Ectodermal cell (in vitro differentiated cells): ENCODE results near the gene PID1.

Experiments
- H3K27ac ChIP-seq: 2 replicates; pipeline ENCODE4 v1.7.0; 2013; ENCODE audit warnings: mild to moderate bottlenecking, low read depth, low read length; ENCODE audit not compliant: insufficient read depth, poor library complexity, severe bottlenecking
- H3K27me3 ChIP-seq: 2 replicates; pipeline ENCODE4 v1.7.0; 2013; ENCODE audit warnings: mild to moderate bottlenecking, low read length; ENCODE audit not compliant: insufficient read depth, control insufficient read depth, poor library complexity, severe bottlenecking
- H3K36me3 ChIP-seq: one replicate; pipeline ENCODE4 v1.7.0; 2013; ENCODE audit warnings: low read length; ENCODE audit not compliant: control insufficient read depth, insufficient read depth
- H3K4me1 ChIP-seq: one replicate; pipeline ENCODE4 v1.7.0; 2013; ENCODE audit warnings: low read length; ENCODE audit not compliant: control insufficient read depth, insufficient read depth
- H3K4me3 ChIP-seq: 2 replicates; pipeline ENCODE4 v1.7.0; 2013; ENCODE audit warnings: low read depth, low read length, control low read depth; ENCODE audit not compliant: insufficient read depth
- H3K9me3 ChIP-seq: 2 replicates; pipeline ENCODE4 v1.7.0; 2013; ENCODE audit warnings: mild to moderate bottlenecking, low read length, moderate library complexity; ENCODE audit not compliant: control insufficient read depth
- WGBS, 2 experiments: methylation state at CpG; one replicate each; pipeline ENCODE4 v1.1.7; 2013; ENCODE audit warnings: missing lambda C conversion rate in 2 of 2; 5-methylcytosine and 5-hydroxymethylcytosine counted together

The PID1 gene

DNA sequence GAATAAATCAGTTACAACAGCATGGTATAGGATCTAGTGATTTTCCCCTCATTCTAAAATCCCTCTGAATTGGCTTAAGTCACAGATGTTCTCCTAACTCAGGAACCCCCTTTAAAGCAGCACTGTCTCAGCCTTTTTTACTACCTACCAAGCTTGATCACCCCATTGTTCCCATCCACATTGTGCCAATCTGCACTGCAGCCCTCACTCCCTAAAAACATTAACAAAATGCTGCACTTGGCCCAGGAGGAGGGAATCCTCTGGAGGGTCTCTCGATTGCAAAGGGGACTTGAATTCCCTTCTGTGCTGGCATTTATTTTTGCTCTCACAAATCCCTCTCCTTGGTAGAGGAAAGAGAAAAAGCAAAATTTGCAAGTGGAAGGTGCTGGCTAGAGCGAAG, 223.0 kb downstream of the PID1 start:
- WGBS, 2 experiments, result 72 to 73% methylated on average over 2 of the region's 2 CpGs
- Histone ChIP-seq H3K27me3 (no peaks in the 10 kb centered on the region), H3K4me1 (no peaks in the 10 kb centered on the region), H3K27ac (no peak overlapping the region), H3K9me3 (no peaks in the 10 kb centered on the region), H3K36me3 (no peaks in the 10 kb centered on the region), H3K4me3 (no peak overlapping the region)

DNA sequence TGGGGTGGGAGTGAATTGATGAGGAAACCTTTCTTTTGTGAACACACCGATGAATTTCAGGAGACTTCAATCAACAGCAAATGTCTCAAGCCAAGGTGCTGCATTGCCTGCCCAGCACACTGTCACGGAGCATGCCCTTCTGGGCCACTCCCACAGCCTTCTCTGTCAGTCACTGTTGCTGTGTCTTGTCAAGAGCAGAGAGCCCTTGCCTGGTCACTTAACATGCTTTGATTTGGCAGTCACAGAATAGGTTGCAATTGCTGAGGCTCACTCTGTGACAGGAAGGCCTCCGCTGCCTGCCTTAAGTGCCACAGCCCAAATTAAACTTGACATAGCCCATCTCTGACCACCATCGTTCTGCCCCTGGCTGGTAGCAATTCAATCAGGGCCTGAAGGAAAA, 225.4 kb downstream of the PID1 start:
- no peaks in the 10 kb centered on the region for H3K9me3 ChIP-seq
- H3K36me3 ChIP-seq, result no peaks in the 10 kb centered on the region
- no peak overlapping the region for H3K4me3 ChIP-seq
- H3K27ac ChIP-seq, result no peak overlapping the region
- 87 to 90% methylated on average over 4 of the region's 4 CpGs for WGBS, 2 experiments
- H3K27me3 ChIP-seq, result no peaks in the 10 kb centered on the region
- no peaks in the 10 kb centered on the region for H3K4me1 ChIP-seq

DNA sequence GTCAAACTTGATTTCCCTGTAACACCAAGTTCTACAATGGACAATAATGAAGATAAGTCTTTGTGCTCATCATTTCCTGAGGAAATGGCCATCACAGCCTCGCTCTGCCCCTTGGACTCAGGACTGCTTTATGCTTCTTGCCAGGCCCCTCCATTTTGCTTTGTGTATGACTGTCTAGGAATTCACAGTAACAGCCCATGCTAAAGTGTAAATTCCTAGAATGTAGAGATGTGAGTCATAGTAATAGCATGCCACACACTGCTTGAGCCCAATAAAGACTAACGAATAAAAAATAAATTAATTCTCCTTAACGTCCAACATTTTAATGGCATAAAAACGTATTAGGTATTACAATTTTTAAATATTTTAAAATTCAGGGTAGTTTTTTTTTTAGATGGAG, 226.5 kb downstream of the PID1 start:
- Histone ChIP-seq H3K4me1 (no peaks in the 10 kb centered on the region), H3K9me3 (no peaks in the 10 kb centered on the region), H3K36me3 (no peaks in the 10 kb centered on the region), H3K4me3 (no peak overlapping the region), H3K27ac (no peak overlapping the region), H3K27me3 (no peaks in the 10 kb centered on the region)
- 91 to 100% methylated on average over 1 of the region's 4 CpGs for WGBS, 2 experiments

DNA sequence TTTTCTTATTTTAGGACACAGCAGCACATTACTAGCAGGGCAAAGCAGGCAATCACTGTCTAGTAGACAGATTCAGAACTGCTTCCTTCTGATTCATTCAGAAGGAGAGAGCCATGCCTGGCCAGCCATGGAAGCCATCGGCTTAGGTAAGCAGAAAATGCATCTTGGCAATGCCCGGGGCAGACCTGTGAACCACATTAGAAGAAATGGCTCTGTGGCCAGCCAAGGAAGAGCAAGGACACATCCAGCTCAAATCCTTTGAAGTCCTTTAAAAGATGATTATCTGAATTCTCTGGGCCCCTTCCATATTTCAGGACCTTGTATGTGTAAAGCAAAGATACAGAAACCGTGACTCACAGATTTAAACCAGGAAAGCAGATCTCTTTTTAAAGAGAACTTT, 227.4 kb downstream of the PID1 start:
- H3K27me3 ChIP-seq, result no peaks in the 10 kb centered on the region
- H3K4me1 ChIP-seq, result no peaks in the 10 kb centered on the region
- H3K4me3 ChIP-seq, result no peak overlapping the region
- no peak overlapping the region for H3K27ac ChIP-seq
- 92 to 96% methylated on average over 3 of the region's 3 CpGs for WGBS, 2 experiments
- no peaks in the 10 kb centered on the region for H3K36me3 ChIP-seq
- no peaks in the 10 kb centered on the region for H3K9me3 ChIP-seq

DNA sequence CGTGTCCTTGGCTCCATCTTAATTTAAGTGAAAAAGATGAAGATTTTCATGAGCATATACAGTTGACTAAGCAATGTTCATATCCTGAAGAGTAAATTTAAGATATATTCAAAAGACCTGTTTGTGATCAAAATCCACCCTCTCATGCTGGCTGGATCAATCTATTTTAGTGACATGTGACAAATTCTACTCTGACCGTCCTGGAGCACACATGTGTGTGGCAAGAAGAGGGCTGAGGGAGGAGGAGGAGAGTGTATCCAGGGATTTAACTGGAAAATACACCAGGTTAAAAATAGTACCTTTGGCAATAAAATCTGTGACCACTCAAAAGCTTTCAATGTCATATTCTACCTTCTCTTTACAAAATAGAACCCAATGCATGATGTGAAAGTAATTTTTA, 228.7 kb downstream of the PID1 start:
- no peaks in the 10 kb centered on the region for H3K9me3 ChIP-seq
- 64 to 95% methylated on average over 1 of the region's 2 CpGs for WGBS, 2 experiments
- no peak overlapping the region for H3K27ac ChIP-seq
- H3K4me3 ChIP-seq, result no peak overlapping the region
- no peaks in the 10 kb centered on the region for H3K4me1 ChIP-seq
- H3K27me3 ChIP-seq, result no peaks in the 10 kb centered on the region
- no peaks in the 10 kb centered on the region for H3K36me3 ChIP-seq

DNA sequence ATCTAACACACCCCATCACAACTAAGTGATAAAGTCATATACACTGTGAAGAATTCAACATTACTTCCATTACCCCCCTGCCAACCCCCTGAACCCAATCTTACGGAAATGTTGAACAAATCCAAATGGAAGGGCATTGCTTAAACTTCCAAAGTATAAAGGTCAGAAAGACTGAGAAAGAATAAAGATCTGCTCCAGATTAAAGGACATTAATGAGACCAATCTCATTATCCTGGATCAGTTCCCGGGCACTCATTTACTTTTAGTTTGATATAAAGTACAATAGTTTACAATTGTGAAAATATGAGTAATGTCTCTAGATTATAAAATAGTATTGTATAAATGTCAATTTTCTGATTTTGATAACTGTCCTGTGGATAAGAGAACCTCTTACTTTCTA, 229.4 kb downstream of the PID1 start:
- no peaks in the 10 kb centered on the region for H3K36me3 ChIP-seq
- no peak overlapping the region for H3K27ac ChIP-seq
- no peaks in the 10 kb centered on the region for H3K4me1 ChIP-seq
- no peaks in the 10 kb centered on the region for H3K9me3 ChIP-seq
- WGBS, 2 experiments, result 83 to 92% methylated on average over 1 of the region's 2 CpGs
- H3K4me3 ChIP-seq, result no peak overlapping the region
- H3K27me3 ChIP-seq, result no peaks in the 10 kb centered on the region

DNA sequence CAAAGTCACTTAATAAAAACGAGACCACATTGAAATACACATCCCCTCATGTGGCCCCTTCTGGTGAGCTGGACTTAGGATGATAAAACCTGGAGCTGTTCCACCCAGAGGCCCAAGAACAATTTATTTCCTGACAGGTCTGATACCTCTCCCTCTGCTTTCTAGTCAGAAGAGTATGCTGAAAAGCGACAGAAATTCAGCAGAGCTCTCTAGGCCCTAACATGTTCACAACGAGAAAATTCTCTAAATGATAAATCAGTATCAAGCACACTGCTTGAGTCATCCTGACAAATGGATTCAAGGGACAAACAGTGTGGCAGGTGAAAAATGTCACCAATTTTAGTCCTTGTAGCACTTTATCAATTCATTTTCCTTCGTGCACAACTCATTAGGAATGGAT, 233.5 kb downstream of the PID1 start:
- H3K4me3 ChIP-seq, result no peak overlapping the region
- H3K9me3 ChIP-seq, result no peaks in the 10 kb centered on the region
- H3K36me3 ChIP-seq, result no peaks in the 10 kb centered on the region
- H3K27me3 ChIP-seq, result no peaks in the 10 kb centered on the region
- H3K27ac ChIP-seq, result no peak overlapping the region
- 83 to 91% methylated on average over 4 of the region's 4 CpGs for WGBS, 2 experiments
- H3K4me1 ChIP-seq, result no peaks in the 10 kb centered on the region

DNA sequence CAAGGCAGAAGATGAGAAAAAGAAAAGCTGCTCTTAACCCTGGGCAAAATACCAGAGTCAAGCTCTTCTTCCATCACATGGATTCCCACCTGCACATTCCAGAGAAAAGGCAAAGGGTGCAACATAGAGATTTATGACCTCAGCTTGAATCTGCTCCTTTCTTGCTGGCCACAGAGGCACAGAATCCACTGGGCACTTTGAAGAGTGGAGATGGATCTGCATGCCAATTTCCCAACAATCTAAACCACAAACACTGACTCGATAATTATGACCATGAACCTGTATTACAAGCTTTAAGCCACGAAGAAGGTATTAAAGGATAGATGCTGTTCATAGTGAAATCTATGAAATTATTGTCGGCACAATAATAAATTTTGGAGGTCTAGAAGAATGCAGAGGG, 237.3 kb downstream of the PID1 start:
- Histone ChIP-seq H3K27me3 (no peaks in the 10 kb centered on the region), H3K27ac (no peak overlapping the region), H3K36me3 (no peaks in the 10 kb centered on the region), H3K4me3 (no peak overlapping the region), H3K4me1 (no peaks in the 10 kb centered on the region), H3K9me3 (no peaks in the 10 kb centered on the region)
- 86 to 91% methylated on average over 2 to 3 of the region's 3 CpGs for WGBS, 2 experiments

DNA sequence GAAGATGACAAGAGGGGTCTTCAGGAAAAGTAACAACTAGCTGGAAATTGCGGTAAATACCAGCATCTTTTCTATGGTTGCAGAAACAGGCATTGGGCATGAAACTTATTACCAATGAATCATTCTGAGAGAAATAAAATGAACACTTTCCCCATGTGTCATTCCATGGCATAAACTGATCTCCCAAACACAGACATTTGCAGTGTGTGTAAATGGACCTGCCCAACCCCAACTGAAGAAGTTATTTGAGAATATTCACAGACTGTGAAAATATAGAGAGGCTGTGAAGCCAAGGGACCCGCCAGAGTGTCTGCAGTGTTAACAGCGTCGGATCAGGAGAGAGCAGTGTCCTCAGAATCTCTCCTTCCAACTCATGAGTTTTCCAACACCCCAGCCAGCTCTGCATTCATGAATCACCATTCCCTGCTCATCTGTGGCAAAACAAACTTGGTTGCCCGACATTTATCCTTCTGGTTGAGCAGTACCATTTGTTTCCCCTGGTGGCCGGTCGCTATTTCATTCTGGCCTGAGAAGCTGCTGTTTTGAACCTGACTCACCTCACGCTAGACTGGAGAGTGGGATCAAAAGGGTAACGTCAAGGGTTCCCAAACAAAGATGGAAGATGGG, 238.4 kb downstream of the PID1 start:
- H3K4me3 ChIP-seq, result no peak overlapping the region
- H3K27me3 ChIP-seq, result no peaks in the 10 kb centered on the region
- no peak overlapping the region for H3K27ac ChIP-seq
- H3K9me3 ChIP-seq, result no peaks in the 10 kb centered on the region
- WGBS, 2 experiments, result 93 to 94% methylated on average over 9 of the region's 9 CpGs
- H3K36me3 ChIP-seq, result no peaks in the 10 kb centered on the region
- no peaks in the 10 kb centered on the region for H3K4me1 ChIP-seq

DNA sequence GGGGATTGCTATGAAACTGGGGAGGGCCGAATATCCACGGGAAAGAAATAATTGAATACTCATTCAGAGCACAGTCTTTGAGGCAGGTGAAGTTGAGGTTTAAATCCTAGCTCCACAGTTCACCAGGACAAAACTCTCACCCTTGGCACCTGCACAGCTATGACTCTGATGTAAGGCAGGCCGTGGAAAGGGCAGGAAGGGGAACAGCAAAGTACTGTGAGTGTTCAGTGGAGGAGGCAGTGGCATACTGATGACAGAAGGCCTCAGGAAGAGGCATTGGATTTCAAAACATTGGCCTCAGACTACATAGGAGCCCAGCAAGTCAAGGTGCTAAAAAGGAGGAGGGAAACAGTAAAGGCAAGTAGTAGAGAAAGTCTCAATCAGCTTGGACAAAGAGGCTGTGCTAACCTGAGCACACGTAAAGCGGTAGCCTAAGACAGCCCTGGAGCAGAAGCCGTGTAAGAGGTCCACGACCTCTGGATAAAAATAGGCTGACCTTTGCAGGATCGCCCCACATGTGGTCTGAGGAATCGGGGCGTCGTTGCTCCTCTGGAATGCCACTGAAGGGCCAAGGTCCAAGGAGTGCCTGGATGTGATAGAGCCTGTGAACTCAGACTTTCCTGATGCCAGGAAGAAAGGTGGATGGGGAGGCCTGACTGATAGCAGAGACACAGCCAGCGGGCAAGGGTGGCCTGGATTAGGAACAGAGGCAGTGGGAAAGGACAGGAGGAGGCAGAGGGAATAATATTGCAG, 243.6 kb downstream of the PID1 start:
- no peak overlapping the region for H3K4me3 ChIP-seq
- no peaks in the 10 kb centered on the region for H3K36me3 ChIP-seq
- H3K9me3 ChIP-seq, result no peaks in the 10 kb centered on the region
- no peaks in the 10 kb centered on the region for H3K27me3 ChIP-seq
- H3K4me1 ChIP-seq, result no peaks in the 10 kb centered on the region
- WGBS, 2 experiments, result 92 to 95% methylated on average over 12 of the region's 12 CpGs
- H3K27ac ChIP-seq, result no peak overlapping the region
